Measurements from ENCODE around the gene AGMAT. TPM values are rescaled to one million over a fixed set of nuclear protein-coding genes. Genes with fewer than 3 reads are reported as not detected.

The AGMAT gene
- total and polyA plus RNA-seq, 2 donors: 0.27 to 0.48 TPM

DNA sequence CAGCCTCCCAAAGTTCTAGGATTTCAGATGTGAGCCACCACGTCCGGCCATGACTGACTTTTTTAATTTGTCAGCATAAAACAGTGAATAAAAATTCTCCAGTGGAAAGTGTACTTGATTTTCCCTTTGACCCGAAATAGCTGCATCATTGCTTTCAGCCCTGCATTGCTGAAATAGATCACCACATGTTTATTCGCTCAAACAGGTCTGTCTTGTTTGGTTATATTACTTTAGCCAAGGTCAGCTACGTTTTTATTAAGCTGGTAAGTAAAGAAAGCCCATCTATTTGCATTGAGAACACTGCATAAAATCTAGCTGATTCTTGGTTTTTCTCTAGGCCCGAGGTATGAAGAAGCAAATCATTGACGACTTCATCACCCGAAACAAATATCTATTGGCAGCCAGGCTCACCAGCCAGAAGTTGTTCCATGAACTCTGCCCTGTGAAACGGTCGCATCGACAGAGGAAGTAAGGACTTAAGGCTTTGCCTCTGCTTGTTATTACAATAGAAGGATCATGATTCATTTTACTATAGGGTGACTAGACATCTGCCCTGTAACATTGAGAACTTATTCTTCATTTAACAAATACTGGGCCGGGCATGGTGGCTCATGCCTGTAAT, 25.6 kb downstream of the AGMAT start:
- peak; percentile 29 for DNase-seq (ENCODE audit: extremely low spot score)
- WGBS: 82% methylated on average over 12 of the region's 12 CpGs
- Histone ChIP-seq H3K36me3 (ENCODE audit: insufficient read depth) (peaks cover 2% of the 10 kb centered on the region), H3K27ac (ENCODE audit: low read depth) (peak overlapping the region; percentile 45), H3K4me1 (ENCODE audit: insufficient read depth) (no peaks in the 10 kb centered on the region), H3K4me3 (ENCODE audit: low read depth, low read length) (no peak overlapping the region)

- H3K4me1 ChIP-seq (ENCODE audit: insufficient read depth): no peaks in the 10 kb centered on the region
- WGBS: 89% methylated on average over 4 of the region's 4 CpGs
- DNase-seq (ENCODE audit: extremely low spot score): no peak
- peak overlapping the region; percentile 45 for H3K27ac ChIP-seq (ENCODE audit: low read depth)
- H3K36me3 ChIP-seq (ENCODE audit: insufficient read depth): peaks cover 2% of the 10 kb centered on the region
- no peak overlapping the region for H3K4me3 ChIP-seq (ENCODE audit: low read depth, low read length)
Observed at GRCh38 chr1:15558516-15558915, 26.3 kb downstream of the AGMAT start.

GRCh38 chr1:15557594-15557993, 27.3 kb downstream of the AGMAT start:
- Histone ChIP-seq H3K36me3 (ENCODE audit: insufficient read depth) (no peaks in the 10 kb centered on the region), H3K4me3 (ENCODE audit: low read depth, low read length) (no peak overlapping the region), H3K27ac (ENCODE audit: low read depth) (no peak overlapping the region), H3K4me1 (ENCODE audit: insufficient read depth) (no peaks in the 10 kb centered on the region)
- WGBS: 92% methylated on average over 2 of the region's 2 CpGs
- DNase-seq (ENCODE audit: extremely low spot score): no peak

DNA sequence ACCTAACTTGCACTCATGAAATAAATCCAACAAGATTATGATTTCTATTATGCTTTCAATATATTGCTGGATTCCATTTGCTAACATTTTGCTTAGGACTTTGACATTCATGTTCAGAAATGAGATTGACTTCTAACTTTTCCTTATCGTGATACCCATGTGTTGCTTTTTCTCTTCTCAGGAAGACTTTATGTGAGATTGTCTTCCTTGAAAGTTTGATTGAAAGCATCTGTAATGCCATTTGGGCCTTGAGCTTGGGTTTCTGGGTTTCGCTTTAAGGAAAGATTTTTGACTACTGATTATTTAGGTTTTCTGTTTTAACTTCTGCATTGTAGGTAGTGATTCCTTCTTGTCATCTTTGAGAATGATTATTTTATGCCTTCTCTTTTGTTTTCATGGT, 27.8 kb downstream of the AGMAT start:
- Histone ChIP-seq H3K4me1 (ENCODE audit: insufficient read depth) (no peaks in the 10 kb centered on the region), H3K27ac (ENCODE audit: low read depth) (no peak overlapping the region), H3K36me3 (ENCODE audit: insufficient read depth) (no peaks in the 10 kb centered on the region), H3K4me3 (ENCODE audit: low read depth, low read length) (no peak overlapping the region)
- no peak for DNase-seq (ENCODE audit: extremely low spot score)
- WGBS: 78% methylated on average over 2 of the region's 2 CpGs

DNA sequence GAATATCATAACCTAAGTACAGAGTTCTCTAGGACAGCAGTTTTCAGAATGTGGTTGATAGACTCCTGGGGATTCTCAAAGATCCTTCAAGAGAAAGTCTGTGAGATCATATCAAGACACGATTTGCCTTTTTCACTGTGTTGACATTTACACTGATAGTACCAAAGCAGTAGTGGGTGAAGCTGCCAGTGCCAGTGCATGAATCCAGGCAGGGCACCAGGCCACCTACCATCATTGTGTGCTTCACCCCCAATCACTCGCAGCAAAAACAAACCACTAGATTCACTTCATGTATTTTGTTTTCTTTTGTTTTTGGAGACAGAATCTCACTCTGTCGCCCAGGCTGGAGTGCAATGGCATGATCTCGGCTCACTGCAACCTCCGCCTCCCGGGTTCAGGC, 34.3 kb downstream of the AGMAT start:
- no peak overlapping the region for H3K4me3 ChIP-seq (ENCODE audit: low read depth, low read length)
- no peaks in the 10 kb centered on the region for H3K4me1 ChIP-seq (ENCODE audit: insufficient read depth)
- H3K36me3 ChIP-seq (ENCODE audit: insufficient read depth): no peaks in the 10 kb centered on the region
- WGBS: 87% methylated on average over 6 of the region's 6 CpGs
- no peak overlapping the region for H3K27ac ChIP-seq (ENCODE audit: low read depth)
- no peak for DNase-seq (ENCODE audit: extremely low spot score)

DNA sequence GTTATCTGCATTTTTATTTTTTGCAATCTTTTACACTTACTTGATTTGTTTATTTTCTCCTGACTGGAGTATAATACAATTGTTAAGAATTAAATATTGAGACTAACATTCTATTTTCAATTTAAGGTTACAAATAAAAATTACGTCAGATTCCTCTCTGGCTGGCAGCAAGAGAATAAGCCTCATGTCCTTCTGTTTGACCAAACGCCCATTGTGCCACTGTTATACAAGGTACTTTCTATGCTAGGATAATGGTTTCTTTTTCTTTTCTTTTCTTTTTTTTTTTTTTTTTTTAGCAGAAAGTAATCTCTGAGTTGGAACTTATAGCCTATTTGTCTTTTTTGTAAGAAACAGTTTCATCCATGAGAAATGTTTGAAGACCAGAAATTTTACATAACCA, 38.2 kb downstream of the AGMAT start:
- Histone ChIP-seq H3K4me3 (ENCODE audit: low read depth, low read length) (no peak overlapping the region), H3K36me3 (ENCODE audit: insufficient read depth) (peaks cover 7% of the 10 kb centered on the region), H3K27ac (ENCODE audit: low read depth) (no peak overlapping the region), H3K4me1 (ENCODE audit: insufficient read depth) (no peaks in the 10 kb centered on the region)
- no peak for DNase-seq (ENCODE audit: extremely low spot score)
- 93% methylated on average over 2 of the region's 2 CpGs for WGBS

DNA sequence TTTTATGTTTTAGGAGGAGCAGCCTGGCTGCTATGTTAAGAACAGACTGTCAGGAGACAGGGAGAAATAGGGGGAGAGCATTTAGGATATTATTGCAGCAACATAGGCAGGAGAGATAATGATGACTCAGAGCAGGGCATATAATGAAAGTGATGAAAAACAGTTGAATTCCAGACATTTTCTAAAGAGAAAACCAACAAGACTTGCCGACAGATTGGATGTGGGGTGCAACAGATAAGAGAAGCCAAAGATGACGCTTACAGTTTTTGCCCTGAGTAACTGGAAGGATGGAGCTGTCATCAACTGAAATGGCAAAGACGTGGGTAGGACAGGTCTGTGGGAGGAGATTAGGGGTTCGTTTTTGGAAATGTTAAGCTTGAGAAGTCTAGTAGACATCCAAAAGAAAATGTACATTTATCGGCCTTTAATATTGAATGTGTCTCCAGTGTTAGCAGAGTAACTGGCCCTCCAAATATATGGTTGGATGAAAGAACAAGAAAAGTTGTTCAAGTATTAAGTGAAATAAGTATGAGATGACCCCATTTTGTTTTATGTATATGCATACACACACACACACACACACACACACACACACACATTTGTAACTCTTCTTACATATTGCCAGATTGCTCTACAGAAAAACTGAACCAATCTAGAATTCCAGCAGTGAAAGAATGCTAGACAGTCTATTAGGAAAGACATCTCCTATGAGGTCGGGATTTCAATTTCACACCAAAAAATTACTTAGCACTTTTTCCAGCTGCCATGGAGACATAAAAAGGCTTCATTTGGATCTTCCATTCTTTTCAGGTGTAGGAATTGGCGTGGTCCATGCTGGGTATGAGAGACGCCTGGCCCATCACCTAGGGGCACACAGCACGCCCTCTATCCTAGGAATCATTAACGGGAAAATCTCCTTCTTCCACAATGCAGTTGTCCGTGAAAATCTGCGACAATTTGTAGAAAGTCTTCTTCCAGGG, 41.0 kb downstream of the AGMAT start:
- whole genome bisulfite sequencing: 86% methylated on average over 12 of the region's 12 CpGs
- H3K36me3 ChIP-seq (ENCODE audit: insufficient read depth): peaks cover 7% of the 10 kb centered on the region
- no peak for DNase-seq (ENCODE audit: extremely low spot score)
- H3K4me1 ChIP-seq (ENCODE audit: insufficient read depth): no peaks in the 10 kb centered on the region
- no peak overlapping the region for H3K4me3 ChIP-seq (ENCODE audit: low read depth, low read length)
- no peak overlapping the region for H3K27ac ChIP-seq (ENCODE audit: low read depth)

DNA sequence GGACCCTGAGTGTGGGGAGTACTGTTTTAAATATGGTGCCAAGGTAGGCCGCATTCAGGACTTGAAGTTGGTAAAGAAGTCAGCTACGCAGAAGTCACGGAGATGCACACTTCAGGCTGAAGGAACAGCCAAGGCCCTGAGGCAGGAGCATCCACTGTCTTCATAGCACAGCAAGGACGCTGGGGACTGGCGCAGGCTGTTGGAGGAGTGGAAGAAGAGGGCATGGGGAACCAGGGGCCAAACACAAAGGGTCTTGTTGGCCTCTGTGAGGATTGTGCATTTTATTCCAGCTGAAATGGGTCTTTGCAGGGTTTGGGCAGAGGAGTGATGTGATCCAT, 41.6 kb downstream of the AGMAT start:
- Histone ChIP-seq H3K4me1 (ENCODE audit: insufficient read depth) (no peaks in the 10 kb centered on the region), H3K36me3 (ENCODE audit: insufficient read depth) (peaks cover 7% of the 10 kb centered on the region), H3K4me3 (ENCODE audit: low read depth, low read length) (no peak overlapping the region), H3K27ac (ENCODE audit: low read depth) (no peak overlapping the region)
- no peak for DNase-seq (ENCODE audit: extremely low spot score)
- WGBS: 95% methylated on average over 5 of the region's 5 CpGs

- Histone ChIP-seq H3K4me3 (ENCODE audit: low read depth, low read length) (no peak overlapping the region), H3K27ac (ENCODE audit: low read depth) (no peak overlapping the region), H3K36me3 (ENCODE audit: insufficient read depth) (peaks cover 7% of the 10 kb centered on the region), H3K4me1 (ENCODE audit: insufficient read depth) (no peaks in the 10 kb centered on the region)
- DNase-seq (ENCODE audit: extremely low spot score): no peak
- 93% methylated on average over 7 of the region's 7 CpGs for WGBS
Observed at GRCh38 chr1:15542388-15543250, 42.2 kb downstream of the AGMAT start.

- 74% methylated on average over 4 of the region's 4 CpGs for WGBS
Observed at GRCh38 chr1:15541231-15541792, 43.5 kb downstream of the AGMAT start.

DNA sequence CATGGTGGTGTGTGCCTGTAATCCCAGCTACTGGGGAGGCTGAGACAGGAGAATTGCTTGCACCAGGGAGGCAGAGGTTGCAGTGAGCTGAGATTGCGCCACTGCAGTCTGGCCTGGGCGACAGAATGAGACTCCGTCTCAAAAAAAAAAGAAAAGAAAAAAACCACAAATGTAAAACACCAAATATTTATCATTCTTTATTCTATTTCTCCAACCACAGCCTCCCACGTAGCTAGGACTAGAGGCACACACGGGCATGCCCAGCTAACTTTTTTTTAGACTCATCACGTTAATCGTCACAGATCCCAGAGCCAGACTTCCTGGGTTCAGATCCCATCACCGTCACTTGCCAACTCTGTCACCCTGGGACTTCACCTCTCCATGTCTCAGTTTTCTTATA, 44.7 kb downstream of the AGMAT start:
- H3K36me3 ChIP-seq (ENCODE audit: insufficient read depth): peaks cover 5% of the 10 kb centered on the region
- WGBS: 92% methylated on average over 8 of the region's 8 CpGs

More at GRCh38 chr1:15541231-15541792, 43.5 kb downstream of the AGMAT start:
- peaks cover 7% of the 10 kb centered on the region for H3K36me3 ChIP-seq (ENCODE audit: insufficient read depth)
- DNase-seq (ENCODE audit: extremely low spot score): no peak
- no peak overlapping the region for H3K27ac ChIP-seq (ENCODE audit: low read depth)
- H3K4me3 ChIP-seq (ENCODE audit: low read depth, low read length): no peak overlapping the region
- H3K4me1 ChIP-seq (ENCODE audit: insufficient read depth): no peaks in the 10 kb centered on the region

DNA sequence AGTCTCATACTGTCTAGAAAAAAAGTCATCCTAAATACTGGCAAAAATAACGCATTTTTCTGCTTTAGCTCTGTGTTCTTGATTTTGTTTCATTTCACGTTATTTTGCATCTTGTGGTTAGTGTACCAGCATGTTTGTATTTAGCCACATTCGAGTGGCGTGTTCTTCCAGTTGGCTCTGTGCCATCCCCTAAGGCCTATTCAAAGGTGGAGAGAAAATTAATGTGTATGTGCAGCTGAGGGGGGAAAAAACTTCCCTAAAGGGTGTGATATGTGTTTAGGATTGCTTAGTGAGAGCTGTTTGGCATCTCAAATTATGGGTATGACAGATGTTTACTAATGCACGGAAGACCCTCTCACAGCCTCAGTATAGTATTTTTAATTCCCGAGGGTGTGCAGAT, 46.1 kb downstream of the AGMAT start:
- 86% methylated on average over 6 of the region's 6 CpGs for WGBS
- Histone ChIP-seq H3K4me3 (ENCODE audit: low read depth, low read length) (no peak overlapping the region), H3K36me3 (ENCODE audit: insufficient read depth) (peaks cover 2% of the 10 kb centered on the region), H3K27ac (ENCODE audit: low read depth) (no peak overlapping the region), H3K4me1 (ENCODE audit: insufficient read depth) (no peaks in the 10 kb centered on the region)
- DNase-seq (ENCODE audit: extremely low spot score): no peak

More for the DNA sequence above, 44.7 kb downstream of the AGMAT start:
- DNase-seq (ENCODE audit: extremely low spot score): no peak
- Histone ChIP-seq H3K4me3 (ENCODE audit: low read depth, low read length) (no peak overlapping the region), H3K4me1 (ENCODE audit: insufficient read depth) (no peaks in the 10 kb centered on the region), H3K27ac (ENCODE audit: low read depth) (no peak overlapping the region)

- Histone ChIP-seq H3K4me1 (ENCODE audit: insufficient read depth) (no peaks in the 10 kb centered on the region), H3K36me3 (ENCODE audit: insufficient read depth) (no peaks in the 10 kb centered on the region), H3K4me3 (ENCODE audit: low read depth, low read length) (no peak overlapping the region), H3K27ac (ENCODE audit: low read depth) (no peak overlapping the region)
- DNase-seq (ENCODE audit: extremely low spot score): no peak
- WGBS: 90% methylated on average over 2 of the region's 2 CpGs
Observed at GRCh38 chr1:15531682-15532081, 53.2 kb downstream of the AGMAT start.

Data from urinary bladder (tissue), 4 donors.